ENCODE measurements around the gene NINJ2.
"Not testable (repeated sequence)": the region's sequence is repeated elsewhere in the genome, so short reads cannot be mapped to it uniquely, and the experiment has no call there.

NINJ2 gene

GRCh38 chr12:669576-669945 lies 6.3 kb upstream of the NINJ2 start:
- no peak for DNase-seq

- no peak for DNase-seq
Measured at GRCh38 chr12:668090-668481, 4.8 kb upstream of the NINJ2 start.

DNA sequence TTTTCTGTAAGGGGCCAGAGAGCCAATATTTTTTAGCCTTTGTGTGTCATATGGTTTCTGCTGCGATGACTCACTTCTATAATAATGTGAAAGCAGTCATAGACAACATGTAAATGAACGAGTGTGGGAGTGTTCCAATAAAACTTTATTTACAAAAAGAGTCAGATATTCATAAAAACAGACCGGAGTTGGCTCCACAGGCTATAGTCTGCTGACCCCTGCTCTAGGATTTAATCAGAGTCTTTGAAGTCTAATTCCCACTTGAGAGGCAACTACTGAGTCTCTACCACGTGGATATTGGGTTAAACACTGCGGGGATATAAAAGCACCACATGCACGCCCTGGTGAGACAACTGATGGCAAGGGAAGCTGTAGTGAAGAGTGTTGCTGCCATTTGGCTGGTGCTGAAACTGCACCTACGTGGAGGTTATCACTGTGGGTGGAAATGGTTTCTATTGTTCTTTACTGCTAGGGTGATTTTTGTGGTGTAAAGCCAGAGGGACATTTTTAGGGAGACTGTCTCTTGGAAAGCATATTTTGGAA lies 3.6 kb upstream of the NINJ2 start:
- peak; percentile 37 for DNase-seq

- DNase-seq: no peak
Measured at GRCh38 chr12:666066-666465, 2.8 kb upstream of the NINJ2 start.

DNA sequence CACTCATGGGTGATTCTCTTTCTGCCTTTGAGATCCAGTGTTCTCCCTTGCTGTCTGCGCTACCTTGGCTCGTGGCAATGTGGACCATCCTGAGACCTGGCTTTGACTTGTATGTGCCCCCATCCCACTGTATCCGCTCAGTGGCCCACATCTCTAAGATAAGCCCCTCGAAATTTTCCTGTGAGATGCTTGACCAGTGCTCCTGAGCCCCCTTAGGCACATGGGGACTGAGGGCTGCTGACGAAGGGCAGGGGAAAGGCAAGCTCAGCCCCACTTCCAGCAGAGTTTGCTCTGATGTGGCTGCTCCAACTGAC lies 1.5 kb upstream of the NINJ2 start:
- DNase-seq: no peak

DNA sequence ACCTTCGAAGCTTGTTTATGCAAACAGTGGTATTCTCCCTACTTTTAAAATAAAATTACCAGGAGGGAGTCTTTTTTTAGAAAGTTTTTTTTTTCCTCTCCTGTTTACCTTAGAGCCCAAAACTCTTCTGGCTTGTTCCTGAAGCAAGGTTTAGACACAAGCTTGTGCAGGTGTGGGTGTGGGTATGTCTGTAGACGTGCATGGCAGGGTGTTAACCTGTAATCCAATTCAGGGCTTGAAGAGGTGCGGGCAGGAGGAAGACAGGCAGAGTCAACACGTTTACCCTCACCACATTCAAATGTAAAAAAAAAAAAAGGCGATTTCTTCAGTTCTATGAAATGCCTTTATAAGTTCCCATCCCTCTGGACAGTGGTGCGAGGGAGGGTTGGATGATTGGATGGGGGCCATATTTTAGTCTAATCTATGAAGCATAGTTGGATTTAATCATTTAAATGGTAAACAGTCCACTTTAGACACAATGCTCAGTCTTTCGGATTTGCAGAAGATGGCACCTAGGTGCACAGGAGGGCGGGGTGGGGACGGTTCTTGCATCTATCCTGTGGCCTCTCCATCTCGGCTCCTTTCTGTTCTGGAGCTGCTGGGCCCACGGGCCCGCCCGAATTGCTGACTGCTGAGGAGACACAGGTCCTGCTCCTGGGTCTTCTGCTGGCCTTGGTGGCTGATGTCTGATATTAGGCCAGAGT lies 982 bp upstream of the NINJ2 start:
- DNase-seq: no peak

- DNase-seq: no peak
Measured at GRCh38 chr12:662566-663292, 516 bp downstream of the NINJ2 start.

DNA sequence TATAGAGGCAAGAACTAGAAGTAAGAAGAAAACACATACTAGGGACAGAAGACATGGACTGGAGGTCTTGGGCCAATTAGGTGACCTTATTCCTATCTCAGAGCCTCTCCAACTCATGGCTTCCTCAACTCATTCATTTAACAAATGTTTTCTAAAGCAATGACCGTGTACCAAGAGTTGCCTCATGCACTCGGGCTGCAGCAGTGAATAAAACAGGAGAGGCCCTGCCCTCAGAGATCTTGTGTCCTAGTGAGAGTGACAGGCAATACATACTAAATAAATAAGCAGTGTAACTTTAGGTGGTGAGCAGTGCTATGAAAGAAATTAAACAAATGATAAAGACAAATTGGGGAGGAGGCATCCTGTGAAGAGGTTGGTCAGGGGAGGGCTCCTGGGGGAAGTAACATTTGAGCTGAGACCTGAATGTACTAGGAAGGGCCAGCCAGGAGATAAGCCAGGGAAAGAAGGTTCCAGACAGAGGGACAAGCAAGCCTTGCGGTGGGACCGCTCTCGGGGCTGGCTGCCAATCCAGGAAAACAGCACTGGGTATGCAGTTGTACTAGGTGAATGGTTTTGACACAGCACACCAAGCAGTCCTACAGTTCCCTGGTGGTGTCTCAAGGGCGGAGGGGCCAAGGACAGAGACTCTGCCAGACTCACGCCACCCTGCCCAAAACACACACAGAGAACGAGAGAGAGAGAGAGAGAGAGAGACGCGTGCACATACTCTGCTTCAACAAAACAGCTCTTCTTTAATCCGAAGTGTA lies 1.3 kb downstream of the NINJ2 start:
- DNase-seq: no peak

DNA sequence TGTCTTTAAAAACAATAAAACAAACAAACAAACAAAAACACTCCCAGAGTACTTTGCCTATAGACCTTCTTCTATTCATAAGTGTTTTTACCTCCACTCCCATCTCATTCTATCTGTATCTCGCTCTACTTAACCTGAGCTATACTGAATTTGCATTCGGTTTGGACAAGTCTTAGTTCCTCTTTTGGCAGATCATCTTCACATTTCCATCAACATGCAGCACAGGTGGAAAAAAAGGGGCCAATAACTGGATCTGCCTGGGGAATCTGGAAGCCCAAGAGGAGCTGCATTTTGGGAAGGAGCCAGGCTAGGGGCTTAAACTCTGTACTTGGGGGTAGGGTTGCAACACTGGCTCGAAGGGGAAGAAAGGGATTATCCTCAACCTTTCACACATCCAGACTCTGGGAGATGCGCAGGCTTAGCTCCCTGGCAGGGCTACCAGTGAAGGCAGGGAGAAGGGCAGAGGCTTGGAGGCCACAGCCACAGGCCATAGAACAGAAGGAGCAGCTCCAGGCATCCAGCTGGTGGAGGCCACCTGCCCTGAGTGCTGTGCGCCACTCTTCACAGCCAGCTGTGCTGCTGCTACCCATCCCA lies 4.1 kb downstream of the NINJ2 start:
- no peak for DNase-seq

DNA sequence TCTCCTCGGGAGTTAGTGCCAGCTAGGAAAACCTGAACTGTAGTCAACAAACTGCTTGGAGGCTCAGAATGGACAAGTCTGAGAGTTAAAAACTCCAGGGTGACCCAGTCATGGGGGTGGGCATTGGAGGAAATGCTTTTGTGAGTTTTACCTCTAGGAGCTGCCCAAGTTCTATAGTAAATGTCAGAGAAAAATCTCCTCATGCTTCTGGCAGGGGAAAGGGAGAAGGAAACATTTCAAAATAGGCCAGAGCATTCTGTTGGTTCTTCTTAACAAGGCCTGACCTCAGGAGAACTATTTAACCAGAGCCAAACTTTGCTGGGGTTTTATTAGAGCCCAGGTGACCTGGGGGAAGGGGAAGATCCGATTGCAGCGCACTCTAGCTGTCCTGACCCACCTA lies 12.3 kb downstream of the NINJ2 start:
- no peak for DNase-seq

GRCh38 chr12:647385-648085 lies 15.7 kb downstream of the NINJ2 start:
- no peak for DNase-seq

DNA sequence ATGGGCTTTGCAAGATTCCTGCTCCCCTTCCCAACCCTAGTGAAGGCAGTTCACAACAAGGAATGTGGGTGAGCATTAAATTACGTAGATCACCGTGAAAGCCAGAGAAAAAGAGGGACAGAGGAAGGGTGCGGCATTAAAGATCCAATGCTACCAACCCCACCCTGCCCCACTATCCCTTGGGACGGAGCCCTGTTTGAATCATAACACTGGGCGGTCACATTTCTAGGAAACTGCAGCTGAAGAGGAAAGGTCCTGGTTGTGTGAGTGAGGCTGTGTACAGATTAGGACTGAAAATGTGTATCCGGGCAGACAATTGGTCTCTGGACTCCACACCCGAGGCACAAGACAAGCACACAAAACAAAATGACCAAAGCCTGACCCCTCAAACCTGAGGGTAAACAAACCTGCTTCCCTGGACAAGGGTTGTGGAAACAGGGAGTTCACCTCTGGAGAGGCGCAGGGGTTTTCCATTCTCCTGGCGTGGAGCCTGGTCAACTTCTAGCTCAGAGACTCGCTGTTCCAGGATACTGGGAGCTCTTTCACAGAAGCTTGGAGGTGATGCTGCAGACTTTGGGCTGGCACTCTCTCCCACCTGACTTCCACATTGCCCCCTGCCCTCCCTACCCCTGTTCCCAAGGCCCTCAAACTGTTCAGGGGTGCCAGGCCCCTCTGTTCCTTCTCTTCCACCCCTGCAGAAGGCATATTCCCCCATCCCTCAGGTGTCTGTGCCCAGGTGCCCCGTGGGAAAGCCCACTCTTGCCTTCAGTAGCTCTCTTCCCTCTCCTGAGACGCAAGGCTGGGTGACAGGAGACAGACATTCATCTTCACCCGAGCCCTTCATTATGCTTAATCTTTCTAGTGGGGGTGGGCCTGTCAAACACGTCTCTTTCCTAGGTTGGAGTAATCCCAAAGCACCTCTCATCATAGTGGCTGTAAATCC lies 16.5 kb downstream of the NINJ2 start:
- no peak for DNase-seq

DNA sequence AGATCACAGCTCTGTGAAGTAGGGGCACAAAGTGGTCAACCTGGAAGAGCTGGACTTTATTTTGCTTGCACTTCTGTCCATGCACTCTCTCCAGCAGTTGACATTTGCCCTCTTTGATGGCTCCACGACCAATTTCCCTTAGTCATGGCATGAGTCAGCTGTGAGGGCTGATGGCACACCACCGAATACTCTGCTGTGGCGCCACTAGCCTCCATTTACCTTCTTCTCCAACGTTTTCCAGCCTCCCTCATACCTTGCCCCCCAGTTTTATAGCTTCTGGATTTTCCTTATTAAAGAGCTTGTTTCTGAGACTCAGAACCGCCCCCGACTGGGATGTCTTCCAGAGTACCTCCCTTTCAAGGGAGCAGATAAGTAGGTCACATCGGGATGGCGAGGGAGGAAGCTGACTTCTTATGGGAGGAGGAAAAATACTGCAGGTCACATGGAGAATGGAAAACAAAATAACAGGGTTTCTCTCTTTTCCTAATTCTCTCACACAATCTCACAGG lies 17.6 kb downstream of the NINJ2 start:
- peak; percentile 59 for DNase-seq

GRCh38 chr12:644818-645552 lies 18.3 kb downstream of the NINJ2 start:
- no peak for DNase-seq

DNA sequence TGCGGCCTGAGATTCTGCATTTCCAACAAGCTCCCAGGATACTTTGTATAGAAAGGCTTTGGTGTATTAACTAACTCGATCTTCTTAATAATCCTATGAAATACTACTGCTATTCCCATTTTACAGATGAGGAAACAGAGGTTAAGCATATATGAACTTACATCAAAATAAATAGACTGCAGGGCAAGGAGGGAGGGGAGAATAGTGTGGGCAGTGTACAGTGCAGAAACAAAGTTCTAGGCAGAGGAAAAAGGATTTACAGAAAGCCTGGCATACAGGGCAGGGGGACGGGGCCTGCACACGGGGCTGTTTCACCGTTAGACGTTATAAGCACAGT lies 19.0 kb downstream of the NINJ2 start:
- no peak for DNase-seq

- DNase-seq: no peak
Measured at GRCh38 chr12:643475-644302, 19.6 kb downstream of the NINJ2 start.

DNA sequence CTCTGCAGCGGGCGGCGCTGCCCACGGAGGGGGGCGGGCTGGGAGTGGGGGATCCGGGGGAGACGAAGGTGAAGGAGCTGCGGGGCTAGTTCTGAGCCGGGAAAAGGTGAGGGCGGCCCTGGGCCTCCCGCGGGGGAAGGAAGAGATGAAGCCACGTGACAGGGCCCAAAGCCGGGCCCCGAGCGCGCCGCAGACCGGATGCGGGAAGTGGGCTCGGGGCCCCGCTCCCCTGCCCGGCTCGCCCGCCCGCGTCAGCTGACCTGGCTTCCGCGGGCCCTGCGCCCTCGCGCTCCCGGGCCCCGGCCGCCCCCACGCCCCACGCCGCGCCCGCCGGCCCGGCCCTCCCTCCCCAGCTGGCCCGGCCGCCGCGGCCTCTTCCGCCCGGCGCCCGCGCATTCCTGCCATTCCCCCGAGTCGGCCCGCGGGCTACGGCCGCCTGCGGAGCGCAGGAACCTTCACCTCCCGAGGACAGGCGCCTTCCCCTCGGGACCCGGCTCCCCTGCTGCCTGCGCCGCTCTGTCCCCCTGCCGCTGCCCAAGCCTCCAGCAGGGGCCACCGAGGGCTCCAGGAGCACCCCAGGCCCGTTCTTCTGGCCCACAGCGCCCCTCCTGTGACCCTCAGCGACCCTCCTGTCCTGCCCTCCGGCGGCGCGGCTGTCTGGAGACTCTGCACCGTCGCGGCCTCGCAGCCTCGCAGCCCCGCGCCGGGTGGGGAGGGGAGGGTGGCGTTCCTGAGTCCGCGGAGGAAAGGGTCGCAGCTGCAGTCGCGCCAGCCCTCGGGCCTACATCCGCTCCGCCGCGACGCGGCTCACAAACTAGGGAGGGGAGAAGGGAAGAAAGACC lies 20.4 kb downstream of the NINJ2 start:
- peak; percentile 67 for DNase-seq

- DNase-seq: not testable (repeated sequence)
Measured at GRCh38 chr12:641321-641720, 21.9 kb downstream of the NINJ2 start.

DNA sequence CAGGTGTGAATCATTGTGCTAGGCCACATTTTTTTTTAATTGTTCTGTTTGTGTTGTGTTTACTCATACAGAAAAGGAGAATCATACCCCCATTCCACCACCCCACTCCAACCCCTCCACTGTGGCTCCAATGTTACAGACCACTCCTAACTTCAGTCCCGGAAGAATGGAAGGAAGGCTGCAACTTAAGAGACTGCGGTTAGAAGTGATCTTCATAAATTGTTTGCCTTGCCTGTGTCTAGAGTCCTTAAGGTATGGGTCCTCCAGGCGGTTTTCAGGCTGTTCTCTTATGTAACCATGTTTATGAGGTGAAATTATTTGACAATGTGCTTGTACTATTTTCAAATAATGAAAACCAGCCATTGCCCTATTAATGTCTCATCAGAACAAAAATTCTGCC lies 22.5 kb downstream of the NINJ2 start:
- no peak for DNase-seq
